HCT116 (cell line): ENCODE measurements around the gene P2RX3. TPM values are rescaled to one million over a fixed set of nuclear protein-coding genes. Genes with fewer than 3 reads are reported as not detected.

ENCODE experiments used
- ATAC-seq: fragments of 200-7000 bp; cut with Tn5 transposase; 2 replicates; pipeline ENCODE4 v1.9.1; 2020; ENCODE audit warnings: mild to moderate bottlenecking, moderate library complexity
- BruUV-seq: library from RNA; stranded (reverse); fragments of 400-500 nt; replicated peaks from 2 replicates; lab custom pipeline; 2021; lab: Mats Ljungman, UMichigan
- CTCF ChIA-PET: fragments of 300-600 bp; sonication (Branson Sonifier 250); formaldehyde crosslinking; loops from one replicate; lab custom pipeline; 2021; ENCODE audit warnings: antibody characterized with exemption; lab: Charles Lee
- POLR2A ChIA-PET: fragments of 300-600, 350-600 bp; sonication (Branson Sonifier 250); formaldehyde crosslinking; loops from one replicate; lab custom pipeline; 2021; ENCODE audit warnings: antibody characterized with exemption; lab: Charles Lee
- RAD21 ChIA-PET, 2 experiments: fragments of 300-600 bp; sonication (Branson Sonifier 250); formaldehyde crosslinking; loops; one replicate each; lab custom pipeline; 2023; ENCODE audit warnings: low total read pairs in 2 of 2; ENCODE audit not compliant: uncharacterized antibody in 2 of 2, unreplicated experiment in 2 of 2, low non-redundant PET in 1 of 2; lab: Charles Lee
- DNase-seq: peaks from one replicate; pipeline ENCODE4 v3.0.0-alpha.2; 2010; ENCODE audit warnings: low read depth, low spot score
- H2AFZ ChIP-seq: fragments of 200-600 bp; shearing (Covaris generic), sonication (generic); 2 replicates; pipeline ENCODE4 v1.6.1; 2017; ENCODE audit warnings: low read depth, mixed run types, mixed read lengths, antibody characterized with exemption, low read length; ENCODE audit not compliant: poor library complexity, severe bottlenecking
- H3K27ac ChIP-seq: 2 replicates; pipeline ENCODE4 v1.5.1; 2012; ENCODE audit warnings: low read depth, low read length
- H3K27me3 ChIP-seq: fragments of 200-600 bp; sonication (generic); 2 replicates; pipeline ENCODE4 v1.6.1; 2016; ENCODE audit warnings: mixed run types, low read length, mixed read lengths; ENCODE audit not compliant: insufficient read depth
- H3K36me3 ChIP-seq, 2 experiments: fragments of 200-500 bp in 1 of 2; fragments of 200-600 bp in 1 of 2; sonication (Bioruptor generic) in 1 of 2; sonication (generic) in 1 of 2; 2 replicates each; pipeline versions ENCODE4 v1.5.1 to v1.6.1; 2014 to 2016; ENCODE audit warnings: low read length in 2 of 2, inconsistent platforms in 1 of 2, mixed read lengths in 1 of 2, mixed run types in 1 of 2; ENCODE audit not compliant: insufficient read depth in 2 of 2, control insufficient read depth in 1 of 2
- H3K4me1 ChIP-seq, 2 experiments: fragments of 200-600 bp in 1 of 2; sonication (generic) in 1 of 2; 2 replicates each; pipeline versions ENCODE4 v1.5.1 to v1.6.1; 2012 to 2017; ENCODE audit warnings: low read length in 2 of 2, inconsistent platforms in 1 of 2, mild to moderate bottlenecking in 1 of 2, mixed read lengths in 1 of 2, mixed run types in 1 of 2, moderate library complexity in 1 of 2; ENCODE audit not compliant: insufficient read depth in 2 of 2, control insufficient read depth in 1 of 2
- H3K4me2 ChIP-seq: fragments of 200-600 bp; sonication (generic); 2 replicates; pipeline ENCODE4 v1.6.1; 2017; ENCODE audit warnings: mixed run types, low read length, mixed read lengths
- H3K4me3 ChIP-seq, 2 experiments: fragments of 200-600 bp in 1 of 2; sonication (generic) in 1 of 2; replicated peaks in 1 of 2; 2 replicates each; pipeline ENCODE4 v1.5.1; 2011 to 2016; ENCODE audit warnings: low read length in 2 of 2, control low read depth in 1 of 2, low read depth in 1 of 2, mild to moderate bottlenecking in 1 of 2, mixed read lengths in 1 of 2, mixed run types in 1 of 2
- H3K79me2 ChIP-seq: fragments of 200-600 bp; sonication (generic); 2 replicates; pipeline ENCODE4 v1.6.1; 2017; ENCODE audit warnings: mild to moderate bottlenecking, mixed run types, low read length, moderate library complexity, mixed read lengths; ENCODE audit not compliant: insufficient read depth
- H3K9ac ChIP-seq: fragments of 200-600 bp; sonication (generic); 2 replicates; pipeline ENCODE4 v1.6.1; 2016; ENCODE audit warnings: low read length, mixed read lengths
- H3K9me2 ChIP-seq: fragments of 200-600 bp; sonication (generic), shearing (Covaris generic); 2 replicates; pipeline ENCODE4 v1.6.1; 2017; ENCODE audit warnings: mixed run types, mild to moderate bottlenecking, moderate library complexity; ENCODE audit not compliant: insufficient read depth
- H3K9me3 ChIP-seq, 2 experiments: fragments of 200-500 bp in 1 of 2; fragments of 200-600 bp in 1 of 2; sonication (Bioruptor generic) in 1 of 2; sonication (generic) in 1 of 2; 2 replicates each; pipeline ENCODE4 v1.6.1; 2014 to 2017; ENCODE audit warnings: low read length in 2 of 2, mixed read lengths in 2 of 2, inconsistent platforms in 1 of 2, low read depth in 1 of 2, mild to moderate bottlenecking in 1 of 2, mixed run types in 1 of 2, moderate library complexity in 1 of 2; ENCODE audit not compliant: control insufficient read depth in 1 of 2, insufficient read depth in 1 of 2
- H4K20me1 ChIP-seq: fragments of 200-600 bp; sonication (generic), shearing (Covaris generic); 2 replicates; pipeline ENCODE4 v1.6.1; 2017; ENCODE audit warnings: mixed run types, mild to moderate bottlenecking, moderate library complexity; ENCODE audit not compliant: insufficient read depth
- ATF3 ChIP-seq: IDR thresholded peaks from 2 replicates; pipeline ENCODE4 v1.6.1; 2012
- CBX3 ChIP-seq: IDR thresholded peaks from 2 replicates; pipeline ENCODE4 v1.6.1; 2012; ENCODE audit warnings: low read depth
- CTCF ChIP-seq, 3 experiments: fragments of 200-600 bp in 1 of 3; sonication (generic) in 1 of 3; IDR thresholded peaks in 2 of 3; conservative IDR thresholded peaks in 1 of 3; 2 replicates each; pipeline ENCODE4 v1.5.1; 2012 to 2017; ENCODE audit warnings: low read depth in 2 of 3, low read length in 2 of 3, antibody characterized with exemption in 1 of 3, borderline replicate concordance in 1 of 3, control low read depth in 1 of 3, mild to moderate bottlenecking in 1 of 3, mixed read lengths in 1 of 3, mixed run types in 1 of 3, moderate library complexity in 1 of 3; ENCODE audit not compliant: insufficient read depth in 1 of 3
- EGR1 ChIP-seq: IDR thresholded peaks from 2 replicates; pipeline ENCODE4 v1.6.1; 2012; ENCODE audit warnings: low read depth
- ELF1 ChIP-seq: IDR thresholded peaks from 2 replicates; pipeline ENCODE4 v1.6.1; 2012; ENCODE audit warnings: low read depth, borderline replicate concordance
- EZH2phosphoT487 ChIP-seq: fragments of 200-600 bp; IDR thresholded peaks from 2 replicates; pipeline ENCODE4 v1.6.1; 2018; ENCODE audit warnings: antibody characterized with exemption, borderline replicate concordance
- FOSL1 ChIP-seq: IDR thresholded peaks from 2 replicates; pipeline ENCODE4 v1.6.1; 2012; ENCODE audit warnings: low read depth
- POLR2A ChIP-seq: IDR thresholded peaks from 2 replicates; pipeline ENCODE4 v1.7.0; 2011; ENCODE audit warnings: borderline replicate concordance; ENCODE audit not compliant: insufficient read depth, insufficient read length; ENCODE audit errors: extremely low read depth
- POLR2AphosphoS5 ChIP-seq: IDR thresholded peaks from 2 replicates; pipeline ENCODE4 v1.6.1; 2011; ENCODE audit warnings: mild to moderate bottlenecking, low read depth, low read length, moderate library complexity
- SIN3A ChIP-seq: IDR thresholded peaks from 2 replicates; pipeline ENCODE4 v1.6.1; 2012; ENCODE audit warnings: low read depth
- SP1 ChIP-seq: IDR thresholded peaks from 2 replicates; pipeline ENCODE4 v1.6.1; 2012; ENCODE audit warnings: low read depth
- SRF ChIP-seq: IDR thresholded peaks from 2 replicates; pipeline ENCODE4 v1.6.1; 2012; ENCODE audit warnings: low read depth
- TCF7L2 ChIP-seq: IDR thresholded peaks from 2 replicates; pipeline ENCODE4 v1.7.0; 2011; ENCODE audit warnings: borderline replicate concordance, inconsistent platforms; ENCODE audit not compliant: insufficient read depth, insufficient read length; ENCODE audit errors: extremely low read depth
- YY1 ChIP-seq: IDR thresholded peaks from 2 replicates; pipeline ENCODE4 v1.6.1; 2011; ENCODE audit warnings: low read length, low read depth, moderate library complexity, mild to moderate bottlenecking; ENCODE audit not compliant: insufficient replicate concordance; ENCODE audit errors: extremely low read depth
- ZFX ChIP-seq: fragments of 450-650 bp; IDR thresholded peaks from 2 replicates; pipeline ENCODE4 v1.6.1; 2017
- intact Hi-C: fragments of 100-400 bp; cut with micrococcal nuclease; formaldehyde crosslinking; loops from 2 replicates; pipeline ENCODE4 v1.10.0; 2022
- total RNA-seq: library from RNA; stranded (reverse); gene quantifications from one replicate; pipeline ENCODE4 v1.2.1, GENCODE V29; 2021; ENCODE audit not compliant: unreplicated experiment
- TF ChIP-seq, protein P1 (sequence below): IDR thresholded peaks from 2 replicates; pipeline ENCODE4 v1.6.1; 2012

The P2RX3 gene
- total RNA-seq, 1 experiment from 2014 or later = not detected

DNA sequence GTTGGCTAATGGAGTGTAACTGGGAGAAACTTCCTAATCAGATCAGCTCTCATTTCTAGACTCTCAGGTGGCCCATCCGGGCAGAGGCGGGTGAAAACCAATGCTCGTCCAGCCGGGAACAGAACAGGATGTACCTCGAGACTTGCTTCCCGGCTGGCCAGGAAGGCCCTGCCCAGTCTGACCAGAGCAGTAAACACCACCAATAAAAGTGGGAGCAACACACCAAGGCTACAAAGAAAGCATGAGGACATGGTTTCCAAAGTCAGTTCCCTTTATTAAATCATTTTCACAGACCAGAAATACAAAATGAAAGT is 12.5 kb upstream of the P2RX3 start:
- CTCF ChIA-PET = interaction anchor here (1.1 to 1.3 kb wide), 3 partner anchors 10 to 24 kb away, joined by 3 to 4 read pairs (median 4); partner anchors contain the start of gene SSRP1
- Histone ChIP-seq H3K36me3 (peaks cover 37 to 54% of the 10 kb centered on the region in 2 experiments), H3K9me2 (no peaks in the 10 kb centered on the region), H4K20me1 (no peaks in the 10 kb centered on the region), H3K4me3 (peak overlapping the region; percentile 54 to 75), H3K79me2 (peaks cover 57% of the 10 kb centered on the region), H3K9ac (peak overlapping the region; percentile 63), H3K9me3 (no peaks in the 10 kb centered on the region), H3K27me3 (no peaks in the 10 kb centered on the region), H3K4me2 (peak overlapping the region; percentile 96), H2AFZ (no peak overlapping the region), H3K27ac (peak overlapping the region; percentile 78), H3K4me1 (peaks cover 33 to 53% of the 10 kb centered on the region in 2 experiments)
- RAD21 ChIA-PET = no interaction called here
- BruUV-seq = no TSS peak
- ATAC-seq (no peak), DNase-seq (no peak)
- TF ChIP-seq CTCF (IDR thresholded peaks at IDR 0.05 in 2 of 3, conservative IDR thresholded peaks at IDR 0.05 in 1 of 3; ENCODE audit: borderline replicate concordance in 1 of 3, insufficient read depth in 1 of 3, low read depth in 2 of 3, low read length in 2 of 3) (no peak), ZFX (no peak), POLR2AphosphoS5 (no peak)
- POLR2A ChIA-PET = interaction anchor here (0.7 to 6.5 kb wide), 6 partner anchors 10 to 460 kb away, joined by 3 to 42 read pairs (median 4); partner anchors contain the start of gene SSRP1
- intact Hi-C loops = loop anchor here (1.0 kb wide), 1 partner anchor 10 kb away; the partner anchor contains the start of gene SSRP1

GRCh38 chr11:57327721-57328120 is 10.4 kb upstream of the P2RX3 start:
- H4K20me1 ChIP-seq = no peaks in the 10 kb centered on the region
- H3K27ac ChIP-seq = no peak overlapping the region
- no peak overlapping the region for H3K4me3 ChIP-seq
- H3K79me2 ChIP-seq = peaks cover 64% of the 10 kb centered on the region
- intact Hi-C loops = no loop called here
- H3K4me2 ChIP-seq = no peak overlapping the region
- RAD21 ChIA-PET = no interaction called here
- ATAC-seq (no peak), DNase-seq (no peak)
- CTCF ChIA-PET = no interaction called here
- H3K9ac ChIP-seq = no peak overlapping the region
- no peaks in the 10 kb centered on the region for H3K9me2 ChIP-seq
- BruUV-seq = no TSS peak
- peaks cover 46 to 70% of the 10 kb centered on the region in 2 experiments for H3K36me3 ChIP-seq
- H3K4me1 ChIP-seq = peaks cover 17 to 35% of the 10 kb centered on the region in 2 experiments
- no peaks in the 10 kb centered on the region for H3K27me3 ChIP-seq
- H3K9me3 ChIP-seq = no peaks in the 10 kb centered on the region
- POLR2A ChIA-PET = no interaction called here
- H2AFZ ChIP-seq = no peak overlapping the region
- TF ChIP-seq CBX3 (no peak), POLR2A (no peak), EZH2phosphoT487 (no peak), SIN3A (no peak), TCF7L2 (no peak), EGR1 (no peak), SP1 (no peak), SRF (no peak), YY1 (no peak), ELF1 (no peak), POLR2AphosphoS5 (no peak), FOSL1 (no peak), ATF3 (no peak)
- TF ChIP-seq, protein P1, sequence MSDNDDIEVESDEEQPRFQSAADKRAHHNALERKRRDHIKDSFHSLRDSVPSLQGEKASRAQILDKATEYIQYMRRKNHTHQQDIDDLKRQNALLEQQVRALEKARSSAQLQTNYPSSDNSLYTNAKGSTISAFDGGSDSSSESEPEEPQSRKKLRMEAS = no peak
